Endothelial cell (in vitro differentiated cells): ENCODE data around the gene SNN. TPM values are rescaled to one million over a fixed set of nuclear protein-coding genes. Genes with fewer than 3 reads are reported as not detected.

Experiments
- DNase-seq: peaks from one replicate; pipeline ENCODE4 v3.0.0; 2021; ENCODE audit warnings: low spot score
- H3K27ac Mint-ChIP-seq: one replicate; pipeline ENCODE4 v1.8.0; 2021; ENCODE audit warnings: mixed read lengths, inconsistent platforms; ENCODE audit not compliant: unreplicated experiment
- H3K27me3 Mint-ChIP-seq: one replicate; pipeline ENCODE4 v1.8.0; 2021; ENCODE audit warnings: mild to moderate bottlenecking, moderate library complexity, mixed read lengths, inconsistent platforms; ENCODE audit not compliant: unreplicated experiment
- H3K36me3 Mint-ChIP-seq: one replicate; pipeline ENCODE4 v1.8.0; 2021; ENCODE audit warnings: mild to moderate bottlenecking, low read depth, mixed read lengths, inconsistent platforms; ENCODE audit not compliant: unreplicated experiment
- H3K4me1 Mint-ChIP-seq: one replicate; pipeline ENCODE4 v1.8.0; 2021; ENCODE audit warnings: mild to moderate bottlenecking, mixed read lengths, inconsistent platforms; ENCODE audit not compliant: unreplicated experiment
- H3K4me3 Mint-ChIP-seq: one replicate; pipeline ENCODE4 v1.8.0; 2021; ENCODE audit warnings: mild to moderate bottlenecking, mixed read lengths, inconsistent platforms; ENCODE audit not compliant: unreplicated experiment
- H3K9me3 Mint-ChIP-seq: one replicate; pipeline ENCODE4 v1.8.0; 2021; ENCODE audit warnings: mixed read lengths, inconsistent platforms; ENCODE audit not compliant: unreplicated experiment
- CTCF ChIP-seq: fragments of 200-600 bp; sonication (generic); IDR thresholded peaks from one replicate; pipeline ENCODE4 v1.5.0; 2021; ENCODE audit warnings: antibody characterized with exemption; ENCODE audit not compliant: unreplicated experiment
- total RNA-seq: library from RNA; stranded (reverse); fragmentation: NEBNext Ultra II Directional; extraction: Animal tissue kit (Norgen Biotek cat#: 25700); gene quantifications from one replicate; pipeline ENCODE4 v1.2.1, GENCODE V29; 2021; ENCODE audit not compliant: unreplicated experiment

SNN gene
- total RNA-seq, 1 donor from 2014 or later = 163 TPM

GRCh38 chr16:11626657-11627291, 41.5 kb upstream of the SNN start:
- no peak for TF ChIP-seq CTCF
- no peak for DNase-seq
- Mint-ChIP-seq H3K27ac (no peak overlapping the region), H3K36me3 (no peaks in the 10 kb centered on the region), H3K4me3 (no peak overlapping the region), H3K4me1 (peaks cover 2% of the 10 kb centered on the region), H3K9me3 (no peaks in the 10 kb centered on the region), H3K27me3 (peaks cover 2% of the 10 kb centered on the region)

- Mint-ChIP-seq H3K9me3 (no peaks in the 10 kb centered on the region), H3K36me3 (no peaks in the 10 kb centered on the region), H3K4me1 (peaks cover 2% of the 10 kb centered on the region), H3K27me3 (peaks cover 2% of the 10 kb centered on the region), H3K27ac (no peak overlapping the region), H3K4me3 (no peak overlapping the region)
- no peak for DNase-seq
- TF ChIP-seq CTCF = no peak
Measured at GRCh38 chr16:11627292-11627663, 41.0 kb upstream of the SNN start.

- no peak for DNase-seq
Measured at GRCh38 chr16:11627822-11628457, 40.3 kb upstream of the SNN start.

GRCh38 chr16:11629071-11630030, 38.9 kb upstream of the SNN start:
- peaks cover 2% of the 10 kb centered on the region for H3K4me1 Mint-ChIP-seq
- no peaks in the 10 kb centered on the region for H3K36me3 Mint-ChIP-seq
- no peak for DNase-seq
- no peaks in the 10 kb centered on the region for H3K9me3 Mint-ChIP-seq
- TF ChIP-seq CTCF = no peak
- H3K27me3 Mint-ChIP-seq = peaks cover 4% of the 10 kb centered on the region
- H3K27ac Mint-ChIP-seq = peak overlapping the region; percentile 74
- H3K4me3 Mint-ChIP-seq = no peak overlapping the region

More at GRCh38 chr16:11627822-11628457, 40.3 kb upstream of the SNN start:
- peaks cover 2% of the 10 kb centered on the region for H3K4me1 Mint-ChIP-seq
- peaks cover 2% of the 10 kb centered on the region for H3K27me3 Mint-ChIP-seq
- no peak overlapping the region for H3K4me3 Mint-ChIP-seq
- no peak overlapping the region for H3K27ac Mint-ChIP-seq
- TF ChIP-seq CTCF = no peak
- H3K36me3 Mint-ChIP-seq = no peaks in the 10 kb centered on the region
- H3K9me3 Mint-ChIP-seq = no peaks in the 10 kb centered on the region
